Endodermal cell (in vitro differentiated cells): ENCODE results near the gene PAQR3. TPM values are rescaled to one million over a fixed set of nuclear protein-coding genes. Genes with fewer than 3 reads are reported as not detected.
"Not testable (repeated sequence)": the region's sequence is repeated elsewhere in the genome, so short reads cannot be mapped to it uniquely, and the experiment has no call there.

ENCODE experiments used
- DNase-seq: peaks from one replicate; pipeline ENCODE4 v3.0.0-alpha.2; 2017
- H3K27ac ChIP-seq: 2 replicates; pipeline ENCODE4 v1.5.1; 2013; ENCODE audit warnings: mild to moderate bottlenecking, low read depth, low read length, moderate library complexity
- H3K27me3 ChIP-seq: 2 replicates; pipeline ENCODE4 v1.6.1; 2013; ENCODE audit warnings: mild to moderate bottlenecking, low read length, moderate library complexity; ENCODE audit not compliant: insufficient read depth, control insufficient read depth, poor library complexity, severe bottlenecking
- H3K36me3 ChIP-seq: 2 replicates; pipeline ENCODE4 v1.7.0; 2013; ENCODE audit warnings: mild to moderate bottlenecking, low read length, moderate library complexity; ENCODE audit not compliant: control insufficient read depth, insufficient read depth
- H3K4me1 ChIP-seq: one replicate; pipeline ENCODE4 v1.7.0; 2013; ENCODE audit warnings: low read length; ENCODE audit not compliant: control insufficient read depth, insufficient read depth
- H3K4me3 ChIP-seq: 2 replicates; pipeline ENCODE4 v1.5.1; 2013; ENCODE audit warnings: mild to moderate bottlenecking, low read length, moderate library complexity
- H3K9ac ChIP-seq: 2 replicates; pipeline ENCODE4 v1.6.1; 2013; ENCODE audit warnings: mild to moderate bottlenecking, low read length, moderate library complexity; ENCODE audit not compliant: poor library complexity, severe bottlenecking; ENCODE audit errors: extremely low read depth
- H3K9me3 ChIP-seq: 2 replicates; pipeline ENCODE4 v1.6.1; 2013; ENCODE audit warnings: mild to moderate bottlenecking, low read length, moderate library complexity; ENCODE audit not compliant: control insufficient read depth
- H3K27ac Mint-ChIP-seq: 2 replicates; pipeline ENCODE4 v1.8.0; 2020; ENCODE audit warnings: mixed read lengths
- H3K27me3 Mint-ChIP-seq: 2 replicates; pipeline ENCODE4 v1.8.0; 2021; ENCODE audit warnings: mild to moderate bottlenecking, mixed read lengths; ENCODE audit not compliant: insufficient read depth
- H3K36me3 Mint-ChIP-seq: 2 replicates; pipeline ENCODE4 v1.8.0; 2020; ENCODE audit warnings: low read depth, mixed read lengths
- H3K4me1 Mint-ChIP-seq: 2 replicates; pipeline ENCODE4 v1.8.0; 2020; ENCODE audit warnings: mixed read lengths
- H3K4me3 Mint-ChIP-seq: 2 replicates; pipeline ENCODE4 v1.8.0; 2020; ENCODE audit warnings: mild to moderate bottlenecking, moderate library complexity, mixed read lengths
- H3K9me3 Mint-ChIP-seq: 2 replicates; pipeline ENCODE4 v1.8.0; 2020; ENCODE audit warnings: mild to moderate bottlenecking, mixed read lengths
- CTCF ChIP-seq: fragments of 200-600 bp; sonication (generic); conservative IDR thresholded peaks from 2 replicates; pipeline ENCODE4 v1.5.0; 2021; ENCODE audit warnings: antibody characterized with exemption, mild to moderate bottlenecking
- WGBS, 2 experiments: methylation state at CpG; one replicate each; pipeline versions ENCODE4 v1.1.5 to v1.1.7; 2013; ENCODE audit warnings: missing lambda C conversion rate in 2 of 2, mixed read lengths in 1 of 2; ENCODE audit not compliant: insufficient coverage in 1 of 2, insufficient read length in 1 of 2; 5-methylcytosine and 5-hydroxymethylcytosine counted together
- total RNA-seq, 2 donors: library from RNA; stranded (reverse); fragmentation: NEBNext Ultra II Directional in 1 of 2; extraction: Animal tissue kit (Norgen Biotek cat#: 25700) in 1 of 2; gene quantifications; 2 replicates in 1 of 2; 3 replicates in 1 of 2; pipeline ENCODE4 v1.2.1, GENCODE V29; 2021

The PAQR3 gene
- total RNA-seq, 2 donors from 2014 or later, result 31.2 to 37.3 TPM

GRCh38 chr4:78870056-78870455 lies 69.2 kb downstream of the PAQR3 start:
- Mint-ChIP-seq H3K4me3 (no peak overlapping the region), H3K27ac (no peak overlapping the region), H3K4me1 (no peaks in the 10 kb centered on the region), H3K36me3 (peaks cover 65% of the 10 kb centered on the region), H3K9me3 (no peaks in the 10 kb centered on the region), H3K27me3 (no peaks in the 10 kb centered on the region)
- peaks cover 67% of the 10 kb centered on the region for H3K36me3 ChIP-seq
- H3K4me1 ChIP-seq, result no peaks in the 10 kb centered on the region
- no peak overlapping the region for H3K27ac ChIP-seq
- H3K9me3 ChIP-seq, result no peaks in the 10 kb centered on the region
- no peak overlapping the region for H3K9ac ChIP-seq
- TF ChIP-seq CTCF, result no peak
- DNase-seq, result no peak
- no peak overlapping the region for H3K4me3 ChIP-seq
- H3K27me3 ChIP-seq, result no peaks in the 10 kb centered on the region

DNA sequence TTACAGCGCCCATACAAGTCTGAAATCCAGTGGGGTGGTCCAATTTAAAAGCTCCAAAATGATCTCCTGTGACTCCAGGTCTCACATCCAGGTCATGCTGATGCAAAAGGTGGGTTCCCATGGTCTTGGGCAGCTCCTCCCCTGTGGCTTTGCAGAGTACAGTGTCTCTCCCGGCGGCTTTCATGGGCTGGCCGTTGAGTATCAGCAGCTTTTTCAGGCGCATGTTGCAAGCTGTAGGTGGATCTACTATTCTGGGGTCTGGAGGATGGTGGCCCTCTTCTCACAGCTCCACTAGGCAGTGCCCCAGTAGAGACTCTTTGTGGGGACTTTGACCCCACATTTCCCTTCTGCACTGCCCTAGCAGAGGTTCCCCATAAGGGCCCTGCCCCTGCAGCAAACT lies 70.5 kb downstream of the PAQR3 start:
- not testable (repeated sequence) for H3K27me3 Mint-ChIP-seq, H3K9me3 Mint-ChIP-seq, H3K4me1 ChIP-seq, H3K9me3 ChIP-seq, H3K9ac ChIP-seq, H3K4me3 ChIP-seq, H3K4me3 Mint-ChIP-seq, H3K4me1 Mint-ChIP-seq, H3K27ac ChIP-seq, DNase-seq, H3K27ac Mint-ChIP-seq, H3K27me3 ChIP-seq
- peaks cover 57% of the 10 kb centered on the region for H3K36me3 ChIP-seq
- WGBS, 2 experiments, result 97 to 100% methylated on average over 1 to 5 of the region's 5 CpGs
- peaks cover 58% of the 10 kb centered on the region for H3K36me3 Mint-ChIP-seq

- DNase-seq, result no peak
- Mint-ChIP-seq H3K36me3 (peaks cover 34% of the 10 kb centered on the region), H3K27me3 (no peaks in the 10 kb centered on the region), H3K9me3 (no peaks in the 10 kb centered on the region), H3K4me3 (no peak overlapping the region), H3K4me1 (peaks cover 2% of the 10 kb centered on the region), H3K27ac (no peak overlapping the region)
- Histone ChIP-seq H3K9me3 (no peaks in the 10 kb centered on the region), H3K9ac (no peak overlapping the region), H3K36me3 (peaks cover 32% of the 10 kb centered on the region), H3K4me1 (no peaks in the 10 kb centered on the region), H3K4me3 (no peak overlapping the region), H3K27ac (no peak overlapping the region), H3K27me3 (no peaks in the 10 kb centered on the region)
- TF ChIP-seq CTCF, result no peak
- 90% methylated on average over 2 of the region's 2 CpGs; no CpG with 5 or more reads in 1 of the 2 experiments for WGBS, 2 experiments
These were observed 73.8 kb downstream of the PAQR3 start for GRCh38 chr4:78865451-78865850.

DNA sequence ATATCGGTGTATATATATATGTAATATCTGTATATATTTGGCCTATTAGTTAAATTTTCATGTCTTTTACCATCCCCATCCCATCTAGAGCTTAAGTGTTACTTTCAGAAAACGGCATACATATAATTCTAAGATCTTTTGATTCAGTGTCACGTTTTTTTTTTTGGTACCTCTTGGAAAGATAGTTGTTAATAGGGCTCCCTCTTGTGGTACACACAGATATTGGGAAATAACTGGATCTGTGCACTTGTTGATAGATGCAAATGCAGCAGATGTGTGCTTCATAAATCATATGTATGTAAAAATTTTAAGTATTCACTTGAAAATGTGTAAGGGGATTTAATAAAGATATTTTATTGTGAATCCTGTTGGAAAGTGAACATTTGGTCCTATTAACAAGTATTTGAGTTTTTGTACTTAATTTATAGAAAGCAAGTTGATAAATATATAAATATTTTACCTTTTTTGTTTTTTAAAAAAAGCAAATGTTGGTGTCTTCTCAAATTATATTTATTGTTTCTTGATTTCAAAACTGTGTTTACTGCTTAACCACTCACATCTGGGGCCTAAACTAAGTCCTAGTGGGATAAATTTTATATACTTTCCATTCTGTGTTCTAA lies 74.7 kb downstream of the PAQR3 start:
- H3K36me3 Mint-ChIP-seq, result peaks cover 40% of the 10 kb centered on the region
- no peaks in the 10 kb centered on the region for H3K27me3 Mint-ChIP-seq
- Histone ChIP-seq H3K9ac (no peak overlapping the region), H3K27me3 (no peaks in the 10 kb centered on the region), H3K4me3 (no peak overlapping the region), H3K9me3 (no peaks in the 10 kb centered on the region), H3K27ac (no peak overlapping the region), H3K36me3 (peaks cover 36% of the 10 kb centered on the region), H3K4me1 (no peaks in the 10 kb centered on the region)
- H3K4me1 Mint-ChIP-seq, result peaks cover 2% of the 10 kb centered on the region
- peak; percentile 93 for TF ChIP-seq CTCF
- H3K4me3 Mint-ChIP-seq, result no peak overlapping the region
- no peak for DNase-seq
- H3K27ac Mint-ChIP-seq, result no peak overlapping the region
- WGBS, 2 experiments, result 20 to 41% methylated on average over 1 to 2 of the region's 3 CpGs
- H3K9me3 Mint-ChIP-seq, result no peaks in the 10 kb centered on the region
